IPS-11a (cell line): ENCODE data around the gene CLCN4.

Source experiments
- H3K4me3 ChIP-seq: one replicate; pipeline ENCODE4 v1.5.1; 2013; ENCODE audit warnings: low read depth, low read length, control low read depth

Gene CLCN4

GRCh38 chrX:10193587-10193986 is 36.8 kb downstream of the CLCN4 start:
- H3K4me3 ChIP-seq, result no peak overlapping the region

GRCh38 chrX:10195425-10195824 is 38.6 kb downstream of the CLCN4 start:
- no peak overlapping the region for H3K4me3 ChIP-seq

DNA sequence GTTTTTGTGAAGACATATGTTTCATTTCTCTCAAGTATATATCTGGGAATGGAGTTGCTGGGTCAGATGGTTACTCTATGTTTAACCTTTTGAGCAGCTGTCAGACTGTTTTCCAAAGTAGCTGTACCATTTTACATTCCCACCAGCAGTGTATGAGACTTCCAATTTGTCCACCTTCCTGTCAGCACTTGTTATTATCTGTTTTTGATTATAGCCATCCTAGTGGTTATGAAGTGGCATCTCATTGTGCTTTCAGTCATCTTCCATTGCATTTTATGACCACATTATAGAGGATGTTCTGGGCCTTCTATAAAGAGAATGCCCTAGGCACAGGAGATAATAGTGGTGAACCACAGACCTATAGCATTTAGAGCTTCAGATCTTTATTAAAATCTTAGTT is 39.2 kb downstream of the CLCN4 start:
- H3K4me3 ChIP-seq, result no peak overlapping the region

GRCh38 chrX:10197279-10198210 is 40.8 kb downstream of the CLCN4 start:
- H3K4me3 ChIP-seq, result no peak overlapping the region

DNA sequence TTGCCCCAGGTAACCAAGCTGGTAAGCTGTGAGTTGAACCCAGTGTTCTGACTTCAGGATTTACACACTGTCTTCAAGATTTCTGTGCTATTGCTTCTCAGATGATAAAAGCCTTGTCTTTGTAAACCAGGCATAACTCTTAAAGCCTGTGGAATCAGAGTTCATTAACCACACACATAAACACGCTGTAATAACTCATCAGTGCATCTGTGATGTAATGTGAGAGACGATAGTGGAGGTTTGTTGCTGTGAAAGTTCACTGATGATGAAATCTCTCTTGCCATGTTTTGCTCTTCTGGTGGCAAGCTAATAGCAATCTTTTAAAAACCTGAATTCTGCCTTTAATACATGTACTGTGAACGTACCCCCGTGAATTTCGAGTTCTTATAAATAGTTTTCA is 41.5 kb downstream of the CLCN4 start:
- H3K4me3 ChIP-seq, result no peak overlapping the region

GRCh38 chrX:10199212-10199611 is 42.4 kb downstream of the CLCN4 start:
- no peak overlapping the region for H3K4me3 ChIP-seq

GRCh38 chrX:10203617-10204016 is 46.8 kb downstream of the CLCN4 start:
- no peak overlapping the region for H3K4me3 ChIP-seq

GRCh38 chrX:10206317-10206716 is 49.5 kb downstream of the CLCN4 start:
- no peak overlapping the region for H3K4me3 ChIP-seq

- no peak overlapping the region for H3K4me3 ChIP-seq
Observed at GRCh38 chrX:10208281-10208856, 51.6 kb downstream of the CLCN4 start.

- no peak overlapping the region for H3K4me3 ChIP-seq
Observed at GRCh38 chrX:10208953-10209352, 52.2 kb downstream of the CLCN4 start.

- H3K4me3 ChIP-seq, result no peak overlapping the region
Observed at GRCh38 chrX:10212395-10212794, 55.6 kb downstream of the CLCN4 start.

- no peak overlapping the region for H3K4me3 ChIP-seq
Observed at GRCh38 chrX:10213716-10214115, 56.9 kb downstream of the CLCN4 start.

- no peak overlapping the region for H3K4me3 ChIP-seq
Observed at GRCh38 chrX:10216208-10216607, 59.4 kb downstream of the CLCN4 start.

GRCh38 chrX:10217198-10217597 is 60.4 kb downstream of the CLCN4 start:
- H3K4me3 ChIP-seq, result no peak overlapping the region

DNA sequence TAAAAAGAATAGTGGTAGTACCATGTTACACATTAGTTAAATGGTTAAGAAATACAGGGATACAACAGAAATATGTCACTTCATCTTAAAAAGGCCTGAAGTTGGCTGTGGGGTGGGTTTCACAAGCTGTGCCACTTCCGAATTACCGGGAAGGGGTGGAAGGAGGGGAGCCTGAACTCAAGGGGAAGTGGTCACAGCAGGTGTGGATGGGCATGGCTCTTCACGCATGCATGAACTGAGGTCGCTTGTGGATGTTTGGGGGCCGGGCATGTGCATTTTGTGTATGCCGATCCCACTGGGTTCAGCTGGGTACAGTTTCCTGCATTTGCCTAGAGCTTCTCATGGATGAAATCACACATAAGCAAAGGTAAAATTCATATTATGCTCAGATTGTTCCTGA is 64.9 kb downstream of the CLCN4 start:
- no peak overlapping the region for H3K4me3 ChIP-seq

DNA sequence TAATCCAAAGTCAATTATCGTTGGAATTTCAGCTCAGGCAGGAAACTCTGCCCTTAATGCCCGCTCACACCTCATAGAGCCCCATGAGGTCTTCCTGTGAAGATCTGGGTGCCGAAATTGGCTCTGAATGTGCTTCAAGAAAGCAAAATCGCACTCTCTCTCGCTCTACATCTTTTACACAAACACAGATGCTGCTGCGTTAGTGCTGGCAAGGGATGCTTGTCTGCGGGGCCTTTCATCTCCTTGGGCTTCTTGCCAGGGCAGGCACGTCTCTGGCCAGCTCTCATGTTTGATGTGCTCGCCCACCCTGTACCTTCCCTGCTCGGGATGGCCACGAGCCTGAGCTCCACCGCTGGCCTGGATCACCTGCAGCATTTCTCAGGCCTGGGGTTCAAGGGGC is 66.5 kb downstream of the CLCN4 start:
- no peak overlapping the region for H3K4me3 ChIP-seq

DNA sequence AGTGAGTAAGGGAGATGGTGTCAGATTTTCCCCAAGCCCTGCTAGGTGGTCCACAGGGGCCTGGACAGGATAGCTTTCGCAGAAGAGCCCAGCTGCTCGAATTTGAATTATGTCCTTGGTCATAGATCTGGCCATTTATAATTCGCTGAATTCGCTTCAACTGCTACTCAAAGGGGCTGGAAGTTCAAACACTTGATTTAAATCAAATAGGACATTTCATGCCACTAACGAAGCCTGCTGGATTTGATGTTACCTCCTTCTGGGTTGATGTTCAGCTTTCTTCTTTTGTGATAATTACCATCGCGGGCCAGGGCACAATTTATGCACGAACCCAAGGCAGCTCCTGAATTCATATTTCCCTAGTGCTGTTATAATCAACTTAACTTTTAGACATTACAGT is 67.0 kb downstream of the CLCN4 start:
- no peak overlapping the region for H3K4me3 ChIP-seq

DNA sequence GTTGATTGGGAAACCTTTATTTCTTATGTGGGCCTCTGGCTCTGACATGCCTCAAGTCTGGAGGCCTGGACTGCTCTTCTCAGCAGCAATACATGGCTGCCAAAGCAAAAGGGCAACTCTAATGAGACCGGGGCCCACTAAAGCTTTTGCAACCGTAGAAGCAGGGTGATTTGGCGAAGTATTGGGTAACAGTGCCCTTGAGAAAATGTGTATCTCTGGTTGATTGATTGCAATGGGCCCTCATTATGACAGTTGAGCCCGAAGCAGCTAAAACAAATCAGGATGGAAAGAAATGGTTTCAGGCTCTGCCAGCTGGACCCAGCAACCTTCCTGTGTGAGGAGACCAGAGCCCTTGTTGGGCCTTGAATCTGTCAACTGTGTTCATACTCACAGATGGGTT is 73.4 kb downstream of the CLCN4 start:
- no peak overlapping the region for H3K4me3 ChIP-seq

DNA sequence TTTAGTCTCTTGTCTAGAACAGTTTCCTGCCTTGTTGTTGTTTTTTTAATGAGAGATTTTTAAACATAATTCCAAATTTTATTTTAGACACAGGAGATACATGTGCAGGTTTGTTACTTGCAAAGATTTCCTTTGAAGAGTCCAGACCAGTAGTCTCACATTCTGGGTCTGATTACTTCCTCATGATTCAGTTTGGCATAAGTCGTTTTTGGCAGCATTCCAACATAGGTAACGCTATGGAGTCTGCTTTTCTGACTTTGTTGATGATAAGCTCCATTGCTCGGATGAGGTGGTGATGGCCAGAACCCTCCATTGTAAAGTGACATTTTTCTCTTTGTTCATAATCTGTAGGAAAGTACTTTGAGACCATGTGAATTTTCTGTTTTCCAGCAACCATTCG is 74.7 kb downstream of the CLCN4 start:
- H3K4me3 ChIP-seq, result no peak overlapping the region

GRCh38 chrX:10233173-10233572 is 76.4 kb downstream of the CLCN4 start:
- H3K4me3 ChIP-seq, result no peak overlapping the region

GRCh38 chrX:10233696-10234095 is 76.9 kb downstream of the CLCN4 start:
- no peak overlapping the region for H3K4me3 ChIP-seq

DNA sequence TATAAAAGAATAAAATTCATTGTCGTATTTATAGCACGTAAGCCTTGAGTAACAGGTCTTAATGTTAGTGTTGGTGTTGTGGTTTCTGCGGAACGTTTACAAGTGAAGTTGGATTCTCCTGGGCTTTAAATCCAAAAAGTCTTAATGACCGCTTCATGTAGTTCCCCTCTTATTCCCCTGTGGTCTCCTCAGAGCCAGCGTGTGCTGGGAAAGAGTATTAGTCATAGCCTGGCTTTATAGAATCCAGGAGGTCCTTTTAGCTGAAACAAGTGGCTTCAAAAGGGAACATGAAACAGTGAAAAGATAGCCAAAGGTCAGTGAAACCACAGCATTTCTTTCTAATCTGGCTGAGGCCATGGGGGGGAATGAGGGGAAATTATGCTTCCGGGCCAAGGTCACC is 79.1 kb downstream of the CLCN4 start:
- no peak overlapping the region for H3K4me3 ChIP-seq

DNA sequence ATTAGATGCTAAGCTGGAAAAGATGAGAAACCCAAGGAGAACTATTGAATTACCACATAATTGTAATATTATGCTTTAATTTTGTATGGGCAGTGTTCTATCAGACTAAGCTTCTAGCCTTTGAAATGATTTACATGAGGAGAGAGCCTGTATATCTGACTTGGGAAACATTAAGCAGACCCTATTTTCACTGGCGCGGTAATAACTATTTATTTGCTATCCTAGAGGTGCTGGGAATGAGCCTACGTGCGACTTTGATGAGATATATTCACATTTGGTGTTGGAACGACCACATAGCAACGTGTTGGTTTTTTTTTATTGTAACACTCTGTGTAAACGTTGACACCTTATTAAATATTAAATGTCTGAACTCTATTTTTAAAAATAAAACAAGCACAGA is 80.5 kb downstream of the CLCN4 start:
- H3K4me3 ChIP-seq, result no peak overlapping the region
